ENCODE data around the gene FAM217B.
A peak's percentile ranks its signal among the peaks of the same experiment; 100 is the strongest.

FAM217B gene

DNA sequence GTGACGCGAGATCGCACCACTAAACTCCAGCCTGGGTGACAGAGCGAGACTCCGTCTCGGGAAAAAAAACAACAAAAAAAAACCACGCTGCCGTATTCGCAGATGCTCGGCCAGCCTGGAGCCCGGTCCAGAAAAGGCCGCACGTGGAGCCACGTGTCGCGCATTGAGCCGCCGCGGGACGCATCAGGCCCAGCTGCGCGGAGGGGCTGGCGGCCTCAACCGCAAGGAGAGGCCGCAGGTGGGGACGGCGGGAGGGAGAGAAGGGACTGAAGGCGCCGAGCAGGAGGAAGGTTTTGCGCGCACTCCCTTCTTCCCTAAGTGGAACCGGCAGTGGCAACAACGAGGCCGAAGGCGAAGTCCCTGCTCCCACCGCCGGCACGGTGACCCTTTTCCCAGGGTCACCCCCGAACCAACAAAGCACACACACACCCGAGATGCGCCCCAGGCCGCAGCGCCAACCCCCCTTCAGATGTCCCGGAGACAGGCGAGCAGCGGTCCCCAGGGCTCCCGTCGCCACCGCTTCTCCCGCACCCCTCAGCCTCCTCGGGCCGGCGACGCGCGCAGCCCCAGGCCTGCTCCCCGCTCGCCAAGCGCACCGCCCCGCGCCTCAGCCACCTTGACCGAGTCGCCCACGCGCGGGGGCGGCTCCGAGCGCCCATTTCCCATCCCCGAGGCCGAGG lies 7.4 kb upstream of the FAM217B start:
- H3K9me3 ChIP-seq (ENCODE audit: control insufficient read depth, low read length): no peaks in the 10 kb centered on the region
- H3K36me3 ChIP-seq (ENCODE audit: control insufficient read depth, insufficient read depth, low read length): no peaks in the 10 kb centered on the region
- H3K4me3 ChIP-seq (ENCODE audit: low read depth, low read length): no peak overlapping the region
- no peaks in the 10 kb centered on the region for H3K4me1 ChIP-seq
- no peaks in the 10 kb centered on the region for H3K79me2 ChIP-seq
- no peak overlapping the region for H3K9ac ChIP-seq
- H3K27me3 ChIP-seq (ENCODE audit: control insufficient read depth, insufficient read depth, low read length): no peaks in the 10 kb centered on the region
- H2AFZ ChIP-seq: no peak overlapping the region
- no peak overlapping the region for H3K4me2 ChIP-seq (ENCODE audit: low read length)
- no peak for TF ChIP-seq CTCF (IDR thresholded peaks at IDR 0.05)
- no peak overlapping the region for H3K27ac ChIP-seq

- Histone ChIP-seq H3K27ac (peak within 1 kb of the TSS; percentile 69), H3K4me2 (ENCODE audit: low read length) (peak within 1 kb of the TSS; percentile 92), H3K9me3 (ENCODE audit: control insufficient read depth, low read length) (no peaks in the 10 kb centered on the region), H3K36me3 (ENCODE audit: control insufficient read depth, insufficient read depth, low read length) (no peaks in the 10 kb centered on the region), H3K9ac (peak within 1 kb of the TSS; percentile 68), H2AFZ (peak within 1 kb of the TSS; percentile 97), H3K79me2 (no peaks in the 10 kb centered on the region), H3K4me3 (ENCODE audit: low read depth, low read length) (peak within 1 kb of the TSS; percentile 66), H3K27me3 (ENCODE audit: control insufficient read depth, insufficient read depth, low read length) (no peaks in the 10 kb centered on the region), H3K4me1 (no peaks in the 10 kb centered on the region)
- TF ChIP-seq CTCF (IDR thresholded peaks at IDR 0.05): no peak
Measured at GRCh38 chr20:59933296-59933848, 6.8 kb upstream of the FAM217B start, which contains the start of gene SYCP2. Gene SYCP2 (minus strand): TSS chr20:59933637. CDS start chr20:59922413, 11,224 bp downstream.

- no peaks in the 10 kb centered on the region for H3K79me2 ChIP-seq
- peak overlapping the region; percentile 69 for H3K27ac ChIP-seq
- no peaks in the 10 kb centered on the region for H3K4me1 ChIP-seq
- peak overlapping the region; percentile 68 for H3K9ac ChIP-seq
- peak; percentile 96 for TF ChIP-seq CTCF (IDR thresholded peaks at IDR 0.05)
- H3K4me2 ChIP-seq (ENCODE audit: low read length): peak overlapping the region; percentile 92
- no peaks in the 10 kb centered on the region for H3K36me3 ChIP-seq (ENCODE audit: control insufficient read depth, insufficient read depth, low read length)
- H3K9me3 ChIP-seq (ENCODE audit: control insufficient read depth, low read length): no peaks in the 10 kb centered on the region
- no peaks in the 10 kb centered on the region for H3K27me3 ChIP-seq (ENCODE audit: control insufficient read depth, insufficient read depth, low read length)
- peak overlapping the region; percentile 66 for H3K4me3 ChIP-seq (ENCODE audit: low read depth, low read length)
- H2AFZ ChIP-seq: peak overlapping the region; percentile 97
Measured at GRCh38 chr20:59933849-59934585, 6.2 kb upstream of the FAM217B start.

- Histone ChIP-seq H3K27ac (no peak overlapping the region), H3K79me2 (no peaks in the 10 kb centered on the region), H3K27me3 (ENCODE audit: control insufficient read depth, insufficient read depth, low read length) (no peaks in the 10 kb centered on the region), H3K4me1 (no peaks in the 10 kb centered on the region), H3K4me3 (ENCODE audit: low read depth, low read length) (no peak overlapping the region), H3K4me2 (ENCODE audit: low read length) (no peak overlapping the region), H3K36me3 (ENCODE audit: control insufficient read depth, insufficient read depth, low read length) (no peaks in the 10 kb centered on the region), H2AFZ (no peak overlapping the region), H3K9me3 (ENCODE audit: control insufficient read depth, low read length) (no peaks in the 10 kb centered on the region), H3K9ac (no peak overlapping the region)
- TF ChIP-seq CTCF (IDR thresholded peaks at IDR 0.05): no peak
Measured at GRCh38 chr20:59935457-59936185, 4.6 kb upstream of the FAM217B start.

Measured in parathyroid adenoma (tissue), 2 donors.